Activated T-helper 9 cell treated with anti-CD3 and anti-CD28 coated beads, Interleukin-2, amount 50 U/mL, for 16 hours (primary cell): ENCODE results near the gene FOXF2.

Source experiments
- DNase-seq: peaks from one replicate; pipeline ENCODE4 v3.0.0-alpha.2; 2020; ENCODE audit warnings: low read depth

The FOXF2 gene

GRCh38 chr6:1378065-1379016 is 11.0 kb upstream of the FOXF2 start:
- DNase-seq = no peak

DNA sequence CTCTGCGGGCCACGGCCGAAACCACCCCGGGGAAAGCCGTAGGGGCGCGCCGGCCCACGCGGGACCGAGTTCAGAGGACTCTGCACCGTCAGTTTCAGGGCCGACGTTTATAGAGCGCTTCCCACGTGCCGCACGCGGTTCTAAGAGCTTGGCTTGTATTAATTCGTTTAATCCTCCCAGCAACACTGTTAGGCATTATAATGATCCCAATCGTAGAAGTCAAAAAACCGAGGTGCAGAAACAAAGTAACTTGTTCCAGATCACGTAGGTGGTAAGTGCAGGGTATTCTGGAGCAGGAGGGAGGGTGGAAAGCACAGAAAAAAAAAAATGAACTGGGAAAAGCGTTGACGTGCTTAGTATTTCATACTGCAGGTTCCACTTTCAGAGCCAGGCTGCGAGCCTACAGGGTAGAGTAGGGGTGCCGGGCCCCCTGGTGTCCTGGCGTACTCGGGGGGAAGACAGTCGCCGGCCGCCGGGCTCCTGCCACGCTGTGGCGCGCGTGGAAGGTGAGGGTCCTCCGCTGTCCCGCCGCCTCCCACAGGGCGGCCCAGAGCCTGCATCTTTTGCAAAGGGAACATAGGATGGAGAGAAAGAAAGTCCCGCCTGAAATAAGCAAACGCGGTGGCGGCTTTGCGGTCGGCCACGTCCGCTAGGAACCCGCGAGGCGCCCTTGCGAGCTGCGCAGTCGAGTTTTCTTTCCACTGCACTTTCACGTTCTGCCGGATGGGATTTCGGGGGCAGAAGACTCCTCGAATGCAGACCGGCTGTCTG is 10.2 kb upstream of the FOXF2 start:
- DNase-seq = no peak

DNA sequence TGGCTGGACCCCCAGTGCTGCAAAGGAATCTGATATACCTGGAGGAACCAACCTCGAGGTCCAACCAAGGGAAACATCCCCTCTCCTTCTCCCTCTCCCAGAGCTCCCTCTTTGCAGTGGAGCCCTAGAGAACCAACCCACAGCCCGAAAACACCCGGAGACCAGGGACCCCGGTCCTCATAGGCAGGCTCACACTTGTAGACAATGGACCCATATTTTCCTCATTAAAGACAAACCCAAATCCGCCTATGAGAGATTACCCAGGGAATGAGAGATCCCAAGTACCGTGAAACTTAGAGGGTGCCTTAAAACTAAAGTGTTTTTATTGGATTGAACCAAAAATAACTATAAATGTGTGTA is 9.6 kb upstream of the FOXF2 start:
- DNase-seq = no peak

DNA sequence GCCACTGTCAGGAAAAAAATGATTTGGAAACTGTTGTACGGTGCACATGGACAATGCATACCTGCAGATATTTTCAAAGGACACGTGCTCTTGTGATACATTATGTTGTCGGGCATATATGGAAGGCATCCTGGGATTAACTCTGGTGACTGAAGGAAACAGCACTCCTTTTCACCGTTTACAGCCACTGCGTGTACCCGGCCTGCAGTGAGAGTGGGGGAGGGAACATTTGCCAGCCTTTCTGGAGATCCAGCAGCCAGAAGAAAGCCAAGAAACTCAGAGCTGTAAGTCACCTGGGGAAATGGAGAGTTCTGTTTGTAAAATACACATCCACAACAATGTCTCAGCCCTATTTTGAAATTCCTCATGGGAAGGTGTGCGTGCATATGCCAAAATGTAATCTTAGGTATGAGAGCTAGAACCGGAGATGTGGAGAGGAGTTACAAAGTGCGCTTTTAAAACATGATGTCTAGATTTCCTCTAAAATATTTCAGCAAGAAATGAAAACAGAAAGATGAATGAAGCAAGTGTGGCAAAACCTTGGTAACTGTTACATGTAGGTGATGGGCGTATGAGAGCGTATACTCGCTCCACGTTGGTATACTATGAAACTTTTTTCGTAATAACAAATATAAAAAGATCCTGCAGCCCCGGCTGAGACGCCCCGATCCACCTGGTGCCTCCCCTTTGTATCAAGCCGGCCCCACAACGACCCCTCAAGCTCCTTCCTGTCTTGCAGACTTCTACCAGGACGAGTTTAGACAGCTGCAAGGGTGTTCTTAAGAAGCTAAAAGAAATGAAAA is 8.6 kb upstream of the FOXF2 start:
- no peak for DNase-seq

GRCh38 chr6:1381481-1382330 is 7.7 kb upstream of the FOXF2 start:
- DNase-seq = peak; percentile 39

GRCh38 chr6:1382331-1382882 is 7.0 kb upstream of the FOXF2 start:
- no peak for DNase-seq

DNA sequence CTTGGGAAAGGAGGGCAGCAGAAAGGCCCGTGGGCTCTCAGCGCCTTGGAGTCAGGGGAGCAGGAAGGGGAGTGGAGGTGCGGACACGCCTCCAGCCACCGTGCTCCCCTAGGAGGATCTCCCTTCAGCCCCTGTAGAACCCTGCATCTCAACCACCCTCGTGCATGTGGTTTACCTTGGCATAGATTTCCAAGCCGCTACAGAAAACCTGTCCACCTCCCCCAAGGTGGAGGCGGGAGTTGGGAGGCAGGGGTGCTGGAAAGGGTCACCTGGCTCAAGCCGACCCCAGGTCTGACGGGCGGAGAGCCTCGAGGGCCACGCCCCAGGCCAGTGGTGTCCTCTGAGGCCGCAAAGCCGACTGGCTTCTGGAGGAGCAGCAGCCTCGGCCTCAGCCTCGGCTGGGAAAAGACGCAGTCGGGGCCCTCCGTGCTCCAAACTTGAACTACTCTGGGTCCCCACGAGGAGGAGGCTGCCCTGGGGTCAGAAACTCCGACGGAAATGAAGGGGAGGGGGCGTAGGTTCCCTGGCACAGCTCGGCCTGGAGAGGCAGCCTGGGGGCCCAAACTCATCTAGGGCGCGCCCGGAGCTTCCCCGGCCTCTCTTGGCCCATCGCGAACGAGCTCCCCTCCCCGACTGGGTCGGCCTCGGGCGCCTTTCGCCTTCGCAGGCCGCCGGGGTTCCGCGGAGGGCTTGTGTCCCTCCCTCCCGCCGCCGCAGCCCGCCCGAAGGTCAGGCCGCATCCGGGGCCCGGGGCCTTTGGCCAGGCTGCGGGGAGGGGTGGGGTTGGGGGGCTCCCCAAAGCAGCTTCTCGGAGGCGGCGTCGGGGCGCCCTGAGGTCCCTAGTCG is 6.3 kb upstream of the FOXF2 start:
- no peak for DNase-seq

- DNase-seq = no peak
Observed at GRCh38 chr6:1383729-1384548, 5.4 kb upstream of the FOXF2 start.

- no peak for DNase-seq
Observed at GRCh38 chr6:1384549-1385128, 4.7 kb upstream of the FOXF2 start.

DNA sequence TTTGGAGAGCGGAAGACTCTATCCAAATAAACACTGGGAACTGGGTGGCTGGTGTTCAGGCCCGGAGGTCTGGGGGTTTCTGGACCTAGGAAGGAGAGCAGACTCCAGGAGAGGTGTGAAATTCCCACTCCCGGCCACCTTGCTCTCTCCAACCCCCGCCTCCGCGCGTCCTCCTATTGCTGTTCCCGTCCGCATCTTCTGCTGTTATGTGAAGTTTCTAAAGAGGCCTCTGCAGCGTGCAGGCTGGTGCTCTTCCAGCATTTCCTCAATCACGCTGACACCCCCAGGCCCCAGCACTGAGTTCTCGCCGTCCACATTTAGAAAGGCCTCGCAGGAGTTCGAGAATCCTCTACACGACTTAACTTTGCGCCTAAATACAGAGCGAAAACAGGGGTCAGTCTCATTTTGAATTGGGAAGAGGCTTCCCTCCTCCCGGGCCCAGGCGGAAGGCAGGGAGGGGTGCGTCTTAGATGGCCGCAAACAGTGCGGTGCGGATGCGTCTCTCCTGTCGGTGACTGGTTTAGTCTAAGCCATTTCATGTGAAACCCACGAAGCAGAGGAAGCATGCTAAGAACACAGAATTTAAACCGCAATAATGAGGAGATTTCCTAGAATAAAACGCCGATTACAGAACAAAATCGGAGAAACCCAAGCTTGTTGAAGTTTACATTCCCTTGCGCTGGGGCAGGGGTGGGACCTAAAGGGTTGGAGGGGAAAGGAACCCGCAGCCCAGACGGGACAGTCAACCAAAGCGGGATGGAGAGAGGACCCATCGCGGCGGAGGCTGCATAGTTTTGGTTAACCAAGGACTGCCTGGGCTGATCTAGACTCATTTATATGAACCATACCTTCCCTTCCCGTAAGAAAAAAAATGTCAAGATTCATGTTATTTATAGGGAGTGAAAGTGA is 4.0 kb upstream of the FOXF2 start:
- no peak for DNase-seq

GRCh38 chr6:1386038-1386709 is 3.2 kb upstream of the FOXF2 start:
- no peak for DNase-seq

DNA sequence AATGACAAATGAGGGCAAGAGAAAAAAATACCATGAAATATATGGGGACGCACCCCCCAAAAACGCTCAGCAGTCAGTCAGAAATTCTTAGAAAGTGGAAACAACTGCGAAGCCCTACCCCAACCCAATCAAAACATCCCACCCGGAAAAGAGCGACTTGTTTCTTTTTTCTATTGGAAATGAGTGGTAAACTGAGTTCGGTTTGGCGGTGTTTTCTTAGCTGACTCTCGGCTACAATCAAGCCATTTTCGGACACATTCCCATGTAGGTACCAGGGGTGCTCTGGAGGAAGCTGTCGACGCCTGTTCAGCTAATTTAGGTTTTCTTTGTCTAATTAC is 1.9 kb upstream of the FOXF2 start:
- no peak for DNase-seq

DNA sequence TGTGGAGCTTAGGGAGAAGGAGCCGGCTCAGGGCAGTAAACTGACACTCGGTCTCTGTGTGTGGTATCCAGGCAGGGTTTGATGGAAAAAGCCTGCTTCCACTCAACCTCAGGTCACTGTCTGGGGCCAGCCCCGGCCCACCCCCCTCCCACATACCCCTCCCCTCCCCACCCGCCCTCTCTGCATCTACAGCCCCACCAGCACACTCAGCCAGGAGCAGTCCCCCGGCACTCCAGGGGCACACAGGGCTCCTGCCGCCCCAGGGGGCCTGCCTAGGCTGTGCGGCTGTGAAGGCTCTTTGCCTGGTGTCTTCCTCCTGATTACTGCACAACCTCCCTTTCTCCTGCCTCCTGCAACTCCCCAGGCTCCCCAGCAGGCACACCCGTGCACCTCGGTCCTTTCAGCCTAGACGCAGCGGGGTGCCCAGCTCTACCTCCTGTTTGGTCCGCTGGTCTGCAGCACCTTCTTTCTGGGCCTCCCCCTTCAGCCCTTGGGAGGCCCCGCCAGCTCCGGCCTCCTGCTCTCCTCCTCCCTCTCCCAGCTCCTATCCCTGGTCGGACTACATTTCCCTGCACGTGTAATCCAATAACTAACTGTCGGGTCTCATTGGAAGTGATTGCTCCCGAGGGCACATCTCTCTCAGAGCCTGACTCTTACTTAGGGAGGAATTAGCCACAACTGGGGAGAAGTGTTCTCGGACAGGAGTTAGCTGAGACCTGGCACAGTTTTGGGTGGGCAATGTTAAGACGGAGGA is 1.3 kb upstream of the FOXF2 start:
- DNase-seq = no peak

GRCh38 chr6:1388630-1389368 is 577 bp upstream of the FOXF2 start:
- no peak for DNase-seq

- no peak for DNase-seq
Observed at GRCh38 chr6:1390133-1390945, 963 bp downstream of the FOXF2 start.
